ENCODE data around the gene PPP2R2C.

- TF ChIP-seq YY1 (IDR thresholded peaks at IDR 0.05; ENCODE audit: insufficient read depth, insufficient read length) (no peak), ZNF274 (IDR thresholded peaks at IDR 0.05; ENCODE audit: low read depth, low read length) (no peak)
Measured at GRCh38 chr4:6362896-6363295, 109.5 kb downstream of the PPP2R2C start.

Data from NT2/D1 (cell line).